BLaER1 (cell line): ENCODE measurements around the gene NID2.

Experiments
- H3K27ac ChIP-seq: shearing (Covaris generic); formaldehyde crosslinking; 2 replicates; pipeline ENCODE4 v1.8.1; 2022
- H3K27me3 ChIP-seq: shearing (Covaris generic); formaldehyde crosslinking; 2 replicates; pipeline ENCODE4 v1.8.1; 2022
- H3K36me3 ChIP-seq: shearing (Covaris generic); formaldehyde crosslinking; 2 replicates; pipeline ENCODE4 v1.8.1; 2022
- H3K4me1 ChIP-seq: shearing (Covaris generic); formaldehyde crosslinking; 2 replicates; pipeline ENCODE4 v1.8.1; 2022
- H3K4me2 ChIP-seq: shearing (Covaris generic); formaldehyde crosslinking; 2 replicates; pipeline ENCODE4 v1.8.1; 2022
- H3K4me3 ChIP-seq: shearing (Covaris generic); formaldehyde crosslinking; 2 replicates; pipeline ENCODE4 v1.8.1; 2022
- H3K9ac ChIP-seq: shearing (Covaris generic); formaldehyde crosslinking; 2 replicates; pipeline ENCODE4 v1.8.1; 2022
- H3K9me3 ChIP-seq: shearing (Covaris generic); formaldehyde crosslinking; 2 replicates; pipeline ENCODE4 v1.8.1; 2022
- H4K20me1 ChIP-seq: shearing (Covaris generic); formaldehyde crosslinking; 2 replicates; pipeline ENCODE4 v1.8.1; 2022
- Cebpa-rat ChIP-seq: shearing (Covaris generic); IDR thresholded peaks from 2 replicates; pipeline ENCODE4 v1.8.1; 2022

The NID2 gene

GRCh38 chr14:52068615-52069306 is at the start of gene NID2:
NID2 (minus strand) TSS chr14:52069059; CDS start chr14:52068994, 65 bp downstream.
- Histone ChIP-seq H3K4me1 (peaks cover 70% of the 10 kb centered on the region), H3K9me3 (peaks cover under 1% of the 10 kb centered on the region; the same call in 1 of the 2 replicates), H3K4me3 (peak within 1 kb of the TSS; percentile 87), H3K27ac (peak within 1 kb of the TSS; percentile 79), H3K27me3 (no peaks in the 10 kb centered on the region), H4K20me1 (0 out of 2 replicates have a peak, but pooled peaks cover under 1% of the 10 kb centered on the region), H3K36me3 (peaks cover 21% of the 10 kb centered on the region), H3K4me2 (peak within 1 kb of the TSS; percentile 86), H3K9ac (peak within 1 kb of the TSS; percentile 88)
- TF ChIP-seq Cebpa-rat: no peak

DNA sequence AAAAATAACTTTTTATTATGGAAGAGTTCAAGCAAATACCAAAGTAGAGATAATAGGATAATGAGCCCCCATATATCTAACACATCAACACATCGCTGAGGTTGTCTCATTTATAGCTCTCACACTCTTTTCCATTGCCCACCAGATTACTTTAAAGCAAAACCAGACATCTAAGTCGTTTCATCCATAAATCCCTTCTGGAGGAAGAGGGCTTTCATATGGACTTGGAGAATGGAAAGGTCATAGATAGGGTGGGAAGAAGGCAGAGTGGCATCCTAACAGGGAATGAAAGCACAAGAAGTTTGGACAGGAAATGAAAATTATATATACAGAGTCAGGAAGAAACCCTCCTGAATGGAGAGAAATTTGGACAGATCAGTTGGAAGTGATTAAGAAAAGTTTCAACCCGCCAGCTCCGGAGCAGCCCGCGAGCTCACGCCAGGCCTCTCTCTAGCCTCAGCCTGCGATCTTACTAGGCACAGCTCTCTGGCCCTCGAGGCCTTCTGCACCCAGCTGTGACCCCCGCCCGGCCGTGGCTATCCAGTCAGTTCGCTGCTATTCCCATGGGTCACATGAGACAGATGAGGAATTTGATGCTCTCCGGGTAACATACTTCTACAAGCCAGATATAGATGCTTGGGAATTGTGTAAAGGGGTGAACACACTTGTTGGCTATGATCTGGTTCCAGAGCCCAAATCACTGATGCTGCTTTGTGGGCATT is 48.4 kb upstream of the NID2 start:
- H4K20me1 ChIP-seq: no peaks in the 10 kb centered on the region
- TF ChIP-seq Cebpa-rat: no peak
- peaks cover 10% of the 10 kb centered on the region for H3K9me3 ChIP-seq
- H3K4me1 ChIP-seq: peaks cover 21% of the 10 kb centered on the region
- H3K27ac ChIP-seq: no peak overlapping the region
- H3K9ac ChIP-seq: no peak overlapping the region
- no peak overlapping the region for H3K4me3 ChIP-seq
- H3K4me2 ChIP-seq: no peak overlapping the region
- H3K27me3 ChIP-seq: no peaks in the 10 kb centered on the region
- no peaks in the 10 kb centered on the region for H3K36me3 ChIP-seq

DNA sequence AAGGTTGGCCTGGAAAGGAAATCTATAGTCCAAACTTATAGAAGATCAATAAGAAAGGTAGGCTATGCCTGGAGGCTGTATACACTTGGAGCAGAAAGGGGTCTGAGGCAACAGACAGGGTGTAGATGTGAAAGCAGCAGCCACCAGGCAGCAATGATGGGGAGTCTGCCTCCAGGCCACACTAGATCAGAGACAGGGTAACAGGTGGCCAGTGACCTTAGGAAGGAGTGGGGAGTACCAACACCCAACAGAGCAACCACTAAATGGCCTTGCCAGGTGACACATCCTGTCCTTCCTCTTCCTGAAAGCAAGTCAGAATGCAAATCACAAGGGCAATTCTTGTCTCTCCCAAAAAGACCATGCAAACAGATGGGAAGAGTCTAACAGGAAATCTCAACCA is 46.4 kb upstream of the NID2 start:
- Histone ChIP-seq H3K4me3 (no peak overlapping the region), H3K4me2 (peak overlapping the region; percentile 62), H3K36me3 (no peaks in the 10 kb centered on the region), H3K4me1 (peaks cover 21% of the 10 kb centered on the region), H3K9me3 (peaks cover 15% of the 10 kb centered on the region), H4K20me1 (no peaks in the 10 kb centered on the region), H3K27me3 (no peaks in the 10 kb centered on the region), H3K9ac (no peak overlapping the region), H3K27ac (peak overlapping the region; percentile 2; the same call in 1 of the 2 replicates)
- TF ChIP-seq Cebpa-rat: no peak

GRCh38 chr14:52112336-52113018 is 43.6 kb upstream of the NID2 start:
- Histone ChIP-seq H3K27ac (no peak overlapping the region), H3K36me3 (no peaks in the 10 kb centered on the region), H3K4me3 (no peak overlapping the region), H4K20me1 (no peaks in the 10 kb centered on the region), H3K9me3 (peaks cover 20% of the 10 kb centered on the region), H3K9ac (no peak overlapping the region), H3K27me3 (no peaks in the 10 kb centered on the region), H3K4me2 (no peak overlapping the region), H3K4me1 (peaks cover 21% of the 10 kb centered on the region)
- no peak for TF ChIP-seq Cebpa-rat

DNA sequence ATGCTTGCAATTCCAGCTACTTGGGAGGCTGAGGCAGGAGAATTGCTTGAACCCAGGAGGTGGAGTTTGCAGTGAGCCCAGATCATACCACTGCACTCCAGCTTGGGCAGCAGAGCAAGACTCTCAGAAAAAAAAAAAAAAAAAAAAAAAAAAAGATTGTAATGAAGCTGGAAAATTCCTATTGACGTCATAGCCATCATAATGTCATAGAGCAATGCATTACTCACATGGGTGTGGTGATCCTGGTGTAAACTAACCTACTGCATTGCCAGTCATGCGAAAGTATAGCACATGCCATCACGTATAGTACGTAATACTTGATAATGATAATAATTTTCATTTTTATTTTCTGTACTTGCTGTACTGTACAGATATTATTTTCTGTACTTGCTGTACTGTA is 42.7 kb upstream of the NID2 start:
- no peak overlapping the region for H3K27ac ChIP-seq
- H3K4me3 ChIP-seq: no peak overlapping the region
- H3K4me2 ChIP-seq: no peak overlapping the region
- no peaks in the 10 kb centered on the region for H3K27me3 ChIP-seq
- H3K36me3 ChIP-seq: no peaks in the 10 kb centered on the region
- H3K9me3 ChIP-seq: peaks cover 20% of the 10 kb centered on the region; the same call in 1 of the 2 replicates
- peaks cover 17% of the 10 kb centered on the region for H3K4me1 ChIP-seq
- H4K20me1 ChIP-seq: no peaks in the 10 kb centered on the region
- no peak overlapping the region for H3K9ac ChIP-seq
- no peak for TF ChIP-seq Cebpa-rat

GRCh38 chr14:52110441-52111086 is 41.7 kb upstream of the NID2 start:
- Histone ChIP-seq H3K9me3 (peaks cover 20% of the 10 kb centered on the region; the same call in 1 of the 2 replicates), H3K4me1 (peaks cover 11% of the 10 kb centered on the region), H3K27me3 (no peaks in the 10 kb centered on the region), H3K9ac (no peak overlapping the region), H3K27ac (no peak overlapping the region), H3K4me2 (no peak overlapping the region), H3K4me3 (no peak overlapping the region), H3K36me3 (no peaks in the 10 kb centered on the region), H4K20me1 (no peaks in the 10 kb centered on the region)
- TF ChIP-seq Cebpa-rat: no peak

DNA sequence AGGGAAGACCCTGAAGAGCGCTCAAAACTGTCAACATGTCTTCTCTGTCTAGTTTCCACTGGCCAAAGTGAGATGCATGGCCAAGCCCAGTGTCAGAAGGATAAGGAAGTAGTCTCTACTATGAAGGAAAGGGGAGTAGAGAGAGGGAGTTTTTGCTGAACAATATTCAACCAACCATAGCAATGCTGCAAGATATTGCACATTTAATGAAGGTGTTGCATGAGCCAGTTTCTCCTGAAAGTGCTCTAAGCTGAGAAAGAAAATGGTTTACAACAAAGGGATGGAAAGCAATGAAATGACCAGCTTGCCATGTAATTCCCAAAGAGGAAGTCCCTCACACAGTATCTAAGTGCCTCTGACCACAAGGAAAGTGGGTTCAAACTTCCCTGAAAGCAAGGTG is 40.0 kb upstream of the NID2 start:
- no peak for TF ChIP-seq Cebpa-rat
- H3K4me1 ChIP-seq: no peaks in the 10 kb centered on the region
- H3K9ac ChIP-seq: no peak overlapping the region
- H4K20me1 ChIP-seq: no peaks in the 10 kb centered on the region
- H3K9me3 ChIP-seq: peaks cover 18% of the 10 kb centered on the region; the same call in 1 of the 2 replicates
- H3K27ac ChIP-seq: no peak overlapping the region
- no peaks in the 10 kb centered on the region for H3K36me3 ChIP-seq
- no peak overlapping the region for H3K4me2 ChIP-seq
- H3K4me3 ChIP-seq: no peak overlapping the region
- H3K27me3 ChIP-seq: no peaks in the 10 kb centered on the region

DNA sequence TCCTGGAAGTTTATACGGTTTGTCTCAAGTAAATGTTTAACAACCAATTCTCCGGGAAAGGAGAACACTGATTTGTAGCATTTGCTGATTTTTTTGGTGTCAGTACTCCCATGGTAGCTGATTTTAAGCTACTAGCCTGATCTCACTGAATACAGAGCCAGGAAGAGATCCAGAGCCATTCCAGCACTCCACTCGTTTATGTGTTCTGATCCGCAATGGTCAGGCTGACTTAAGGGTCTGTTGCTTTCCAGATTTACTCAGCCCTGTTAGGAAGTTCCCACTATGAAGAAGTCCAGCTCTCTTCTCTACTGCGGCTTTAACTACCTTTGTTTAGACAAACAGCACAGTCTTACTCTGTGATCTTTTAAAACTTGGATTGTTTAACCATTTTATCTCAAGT is 38.0 kb upstream of the NID2 start:
- peaks cover 16% of the 10 kb centered on the region; the same call in 1 of the 2 replicates for H3K9me3 ChIP-seq
- no peak overlapping the region for H3K27ac ChIP-seq
- no peaks in the 10 kb centered on the region for H3K4me1 ChIP-seq
- TF ChIP-seq Cebpa-rat: no peak
- no peak overlapping the region for H3K4me2 ChIP-seq
- no peaks in the 10 kb centered on the region for H3K36me3 ChIP-seq
- no peak overlapping the region for H3K4me3 ChIP-seq
- no peaks in the 10 kb centered on the region for H4K20me1 ChIP-seq
- no peak overlapping the region for H3K9ac ChIP-seq
- no peaks in the 10 kb centered on the region for H3K27me3 ChIP-seq

- Histone ChIP-seq H4K20me1 (no peaks in the 10 kb centered on the region), H3K4me3 (no peak overlapping the region), H3K4me1 (no peaks in the 10 kb centered on the region), H3K4me2 (no peak overlapping the region), H3K9me3 (no peaks in the 10 kb centered on the region), H3K27ac (no peak overlapping the region), H3K9ac (no peak overlapping the region), H3K36me3 (no peaks in the 10 kb centered on the region), H3K27me3 (no peaks in the 10 kb centered on the region)
- TF ChIP-seq Cebpa-rat: no peak
These were observed 34.6 kb upstream of the NID2 start for GRCh38 chr14:52103416-52103815.
